ENCODE measurements around the gene IFI30.

The IFI30 gene

GRCh38 chr19:18225702-18226468 is 52.3 kb downstream of the IFI30 start, which contains the start of gene PDE4C:
TSS of gene PDE4C (minus strand) at chr19:18226438. CDS start at chr19:18226415, 23 bp downstream.
- DNase-seq (ENCODE audit: low read depth in 2 of 2): no peak

GRCh38 chr19:18226956-18227780 is 53.6 kb downstream of the IFI30 start:
- DNase-seq (ENCODE audit: low read depth in 2 of 2): no peak

Measured in stimulated activated CD4-positive, alpha-beta T cell treated with anti-CD3 and anti-CD28 coated beads, Interleukin-15, amount 100 ng/mL, for 48 hours (primary cell).